Testis (tissue), 2 donors: ENCODE results near the gene NR6A1.

Source experiments
- CTCF ChIP-seq, 3 experiments: fragments of 450-650 bp in 2 of 3; fragments of 200-600 bp in 1 of 3; sonication (generic) in 1 of 3; IDR thresholded peaks; one replicate each; pipeline ENCODE4 v1.5.1; 2016 to 2019; ENCODE audit warnings: antibody characterized with exemption in 3 of 3, mild to moderate bottlenecking in 2 of 3, moderate library complexity in 1 of 3
- POLR2A ChIP-seq: fragments of 450-650 bp; IDR thresholded peaks from one replicate; pipeline ENCODE4 v1.6.1; 2017; ENCODE audit warnings: antibody characterized with exemption, mild to moderate bottlenecking, moderate library complexity

- TF ChIP-seq CTCF (IDR thresholded peaks at IDR 0.05) (no peak), POLR2A (no peak)
Measured at GRCh38 chr9:124814164-124814535, 43.0 kb upstream of the NR6A1 start.
